GM12864 (cell line): ENCODE data around the gene VPS13D.

Source experiments
- DNase-seq: peaks from one replicate; pipeline ENCODE4 v3.0.0-alpha.2; 2011; ENCODE audit warnings: low read depth
- H3K4me3 ChIP-seq: 2 replicates; pipeline ENCODE4 v1.5.1; 2011; ENCODE audit warnings: mild to moderate bottlenecking, low read depth, low read length, control low read depth
- TF ChIP-seq, protein P1 (sequence below): IDR thresholded peaks from 2 replicates; pipeline ENCODE4 v1.5.1; 2011; ENCODE audit warnings: low read depth, mild to moderate bottlenecking, moderate library complexity, low read length, control low read depth, inconsistent platforms; ENCODE audit errors: missing control alignments

The VPS13D gene

DNA sequence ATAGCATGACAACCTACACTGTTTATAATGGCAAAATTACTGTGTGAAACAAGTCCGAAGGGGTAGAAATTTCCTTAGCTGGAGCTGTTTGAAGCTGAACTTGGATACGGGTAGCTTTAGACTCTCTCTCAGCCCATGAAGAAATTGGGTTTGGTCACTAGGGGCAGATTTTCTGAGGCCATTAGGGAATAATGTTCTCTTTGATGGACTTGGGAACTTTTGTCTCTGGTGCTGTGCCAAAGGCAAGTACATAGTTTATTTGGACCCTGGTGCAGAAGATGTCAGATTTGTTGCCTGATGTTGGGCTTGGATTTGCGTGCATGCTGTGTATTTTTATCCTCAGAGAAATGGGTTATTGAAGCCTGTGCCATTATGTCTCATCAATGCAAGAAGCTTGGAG, 109.6 kb downstream of the VPS13D start:
- TF ChIP-seq, protein P1, sequence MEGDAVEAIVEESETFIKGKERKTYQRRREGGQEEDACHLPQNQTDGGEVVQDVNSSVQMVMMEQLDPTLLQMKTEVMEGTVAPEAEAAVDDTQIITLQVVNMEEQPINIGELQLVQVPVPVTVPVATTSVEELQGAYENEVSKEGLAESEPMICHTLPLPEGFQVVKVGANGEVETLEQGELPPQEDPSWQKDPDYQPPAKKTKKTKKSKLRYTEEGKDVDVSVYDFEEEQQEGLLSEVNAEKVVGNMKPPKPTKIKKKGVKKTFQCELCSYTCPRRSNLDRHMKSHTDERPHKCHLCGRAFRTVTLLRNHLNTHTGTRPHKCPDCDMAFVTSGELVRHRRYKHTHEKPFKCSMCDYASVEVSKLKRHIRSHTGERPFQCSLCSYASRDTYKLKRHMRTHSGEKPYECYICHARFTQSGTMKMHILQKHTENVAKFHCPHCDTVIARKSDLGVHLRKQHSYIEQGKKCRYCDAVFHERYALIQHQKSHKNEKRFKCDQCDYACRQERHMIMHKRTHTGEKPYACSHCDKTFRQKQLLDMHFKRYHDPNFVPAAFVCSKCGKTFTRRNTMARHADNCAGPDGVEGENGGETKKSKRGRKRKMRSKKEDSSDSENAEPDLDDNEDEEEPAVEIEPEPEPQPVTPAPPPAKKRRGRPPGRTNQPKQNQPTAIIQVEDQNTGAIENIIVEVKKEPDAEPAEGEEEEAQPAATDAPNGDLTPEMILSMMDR: no peak
- H3K4me3 ChIP-seq: no peak overlapping the region
- DNase-seq: no peak

DNA sequence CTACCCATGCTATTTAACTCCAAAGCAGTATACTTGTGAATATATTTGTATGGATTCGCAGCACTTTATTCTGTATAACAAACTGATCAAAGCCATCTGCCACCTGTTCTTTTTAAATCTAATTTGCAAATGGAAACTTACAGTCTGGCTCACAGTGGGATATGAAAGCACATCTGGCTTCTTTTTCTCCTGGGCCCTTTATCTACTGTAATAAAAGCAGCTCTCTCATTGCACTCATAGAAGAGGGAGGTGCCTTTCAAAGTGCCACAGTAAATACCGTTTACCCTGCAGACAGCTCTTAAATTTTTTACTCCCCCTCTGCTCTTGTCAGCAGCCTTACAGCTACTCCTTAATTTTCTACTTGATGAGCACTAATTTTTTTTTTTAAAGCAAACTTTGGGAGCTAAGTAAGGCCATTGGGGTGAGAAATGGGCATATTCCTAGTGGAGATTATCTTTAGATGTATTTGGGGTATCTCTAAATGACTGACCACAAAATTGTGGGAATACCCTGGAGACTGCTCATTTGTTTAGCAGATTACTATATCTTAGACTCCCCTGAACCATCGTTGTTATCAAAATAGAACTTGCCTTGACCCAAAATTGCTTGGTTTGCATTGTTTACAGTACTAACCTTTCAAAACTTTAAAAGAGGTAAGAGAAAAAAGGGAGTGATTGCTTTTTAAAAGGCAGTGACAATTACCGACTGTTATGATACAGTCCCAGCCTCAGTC, 110.1 kb downstream of the VPS13D start:
- DNase-seq: no peak
- no peak overlapping the region for H3K4me3 ChIP-seq
- TF ChIP-seq, protein P1: no peak

DNA sequence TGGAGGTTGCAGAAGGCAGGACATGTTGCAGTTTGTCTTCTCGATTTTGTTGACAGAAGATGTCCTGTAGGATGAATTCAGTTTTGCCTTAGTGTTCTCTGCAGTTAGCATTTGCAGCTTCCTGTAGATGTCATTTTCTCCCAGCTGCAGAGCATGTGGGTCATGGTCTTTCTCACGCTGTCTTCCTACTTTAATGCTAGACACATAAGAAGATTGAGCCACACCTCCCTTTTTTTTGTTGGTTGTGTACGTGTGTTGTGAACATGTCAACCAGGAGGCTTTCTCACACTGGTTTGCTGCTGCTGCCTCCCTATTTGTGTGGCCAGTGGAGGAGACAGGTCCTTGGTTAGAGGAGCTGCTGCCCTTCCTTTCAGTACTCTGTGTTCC, 110.7 kb downstream of the VPS13D start:
- H3K4me3 ChIP-seq: no peak overlapping the region
- TF ChIP-seq, protein P1: no peak
- no peak for DNase-seq

DNA sequence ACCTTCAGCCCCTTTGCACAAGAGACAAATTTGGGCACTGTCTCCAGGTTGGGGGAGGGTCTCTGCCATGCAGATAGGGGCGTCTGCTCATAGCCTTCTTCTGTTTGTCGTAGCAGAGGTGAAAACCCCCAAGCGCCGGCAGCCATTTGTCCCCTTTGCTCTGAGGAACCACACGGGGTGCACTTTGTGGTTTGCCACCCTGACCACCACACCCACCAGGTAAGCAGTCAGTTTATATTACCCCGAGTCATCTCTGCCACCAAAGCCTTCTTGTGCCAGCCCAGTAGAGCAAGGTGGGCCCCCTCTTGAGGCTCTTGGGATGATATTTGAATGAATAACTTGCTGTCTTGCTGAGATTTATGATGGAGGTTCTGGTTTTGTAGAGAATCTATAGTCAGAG, 111.8 kb downstream of the VPS13D start:
- TF ChIP-seq, protein P1: no peak
- no peak overlapping the region for H3K4me3 ChIP-seq
- no peak for DNase-seq

DNA sequence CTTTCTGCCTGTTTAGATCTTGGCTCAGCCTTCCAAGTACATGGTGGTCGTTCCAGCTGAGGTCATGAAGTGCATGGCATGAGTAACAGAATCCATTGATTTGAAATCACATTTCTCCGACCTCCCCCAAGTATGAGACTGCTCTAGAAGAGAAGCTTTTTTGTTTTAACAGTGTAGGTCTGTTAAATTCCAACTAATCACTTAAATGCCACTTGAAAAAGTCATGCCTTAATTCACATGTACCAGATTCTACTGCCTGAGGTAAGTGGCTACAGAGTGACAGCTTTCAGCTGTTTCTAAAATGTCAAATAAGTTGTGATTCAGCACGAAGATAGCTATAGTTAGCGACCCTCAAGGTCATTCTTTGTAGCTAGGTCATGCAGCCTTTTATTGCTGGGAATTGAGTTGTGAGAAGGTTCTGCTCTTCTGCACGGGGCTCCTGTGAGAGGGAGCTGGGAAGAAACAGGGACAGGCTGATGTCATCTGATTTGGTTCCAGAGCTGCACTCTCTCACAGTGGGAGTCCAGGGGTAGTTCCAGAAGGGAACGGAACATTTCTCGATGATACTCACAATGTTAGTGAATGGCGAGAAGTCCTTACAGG, 112.7 kb downstream of the VPS13D start:
- TF ChIP-seq, protein P1: no peak
- DNase-seq: no peak
- no peak overlapping the region for H3K4me3 ChIP-seq

DNA sequence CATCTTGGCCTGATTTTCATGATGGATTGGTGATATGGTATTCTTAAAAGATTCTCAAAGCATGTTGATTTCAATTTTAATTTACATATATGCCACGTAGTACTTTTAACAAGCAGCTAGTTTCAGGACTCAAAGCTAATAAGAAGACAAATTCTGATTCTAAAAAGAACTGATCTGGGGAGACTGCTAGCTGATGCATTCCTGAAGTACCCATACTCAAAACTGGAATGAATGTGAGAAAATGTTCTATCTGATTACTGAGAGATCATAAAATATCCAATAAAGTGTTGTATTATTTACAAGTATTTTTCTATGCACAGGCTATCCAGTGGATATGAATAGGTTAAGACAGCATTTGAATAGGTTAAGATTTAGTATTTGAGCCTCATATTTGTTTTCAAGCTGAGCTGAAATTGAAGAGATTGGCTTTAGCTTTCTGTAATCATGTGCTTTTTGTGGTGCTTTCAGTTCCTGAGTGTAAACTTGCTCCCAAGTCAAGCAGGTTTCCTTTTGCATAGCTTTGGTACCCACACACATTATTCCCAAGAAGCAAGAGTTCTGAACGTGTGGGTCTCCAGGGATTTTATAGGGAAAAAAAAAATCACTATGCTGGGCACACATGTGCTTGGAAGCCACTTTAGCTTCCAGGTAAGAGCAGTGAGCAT, 114.1 kb downstream of the VPS13D start:
- no peak overlapping the region for H3K4me3 ChIP-seq
- no peak for DNase-seq
- TF ChIP-seq, protein P1: no peak
